H1 (cell line): Measurements from ENCODE around the gene FLNA. TPM values are rescaled to one million over a fixed set of nuclear protein-coding genes. Genes with fewer than 3 reads are reported as not detected.

ENCODE experiments used
- CTCF ChIA-PET: fragments of 300-600 bp; sonication (Branson Sonifier 250); formaldehyde crosslinking; loops from one replicate; lab custom pipeline; 2021; ENCODE audit not compliant: partially characterized antibody; lab: Charles Lee
- POLR2A ChIA-PET: fragments of 300-600 bp; sonication (Branson Sonifier 250); formaldehyde crosslinking; loops from one replicate; lab custom pipeline; 2021; ENCODE audit warnings: inconsistent platforms; ENCODE audit not compliant: partially characterized antibody; lab: Charles Lee
- DNase-seq, 2 experiments: peaks; one replicate each; pipeline versions ENCODE4 v3.0.0 to v3.0.0-alpha.2; 2010 to 2022; ENCODE audit warnings: low spot score in 2 of 2, low read depth in 1 of 2, mixed read lengths in 1 of 2
- FAIRE-seq: peaks from 2 replicates; lab custom pipeline; 2011; peaks lifted over from hg19 to GRCh38; lab: Jason Lieb, UNC
- H2AFZ ChIP-seq: 2 replicates; pipeline ENCODE4 v1.8.1; 2012; ENCODE audit warnings: low read length, inconsistent platforms
- H2AK5ac ChIP-seq: 2 replicates; pipeline ENCODE4 v1.6.1; 2013; ENCODE audit warnings: low read depth, low read length
- H2BK120ac ChIP-seq: replicated peaks from 2 replicates; pipeline ENCODE3; 2013; ENCODE audit warnings: low read depth, low read length, inconsistent platforms
- H2BK12ac ChIP-seq: 2 replicates; pipeline ENCODE4 v1.6.1; 2013; ENCODE audit warnings: low read depth, low read length
- H2BK15ac ChIP-seq: 2 replicates; pipeline ENCODE4 v1.6.1; 2013; ENCODE audit warnings: low read length
- H2BK20ac ChIP-seq: 2 replicates; pipeline ENCODE4 v1.6.1; 2013; ENCODE audit warnings: low read length
- H2BK5ac ChIP-seq: 2 replicates; pipeline ENCODE4 v1.6.1; 2013; ENCODE audit warnings: low read depth, low read length
- H3K14ac ChIP-seq: 2 replicates; pipeline ENCODE4 v1.6.1; 2013; ENCODE audit warnings: inconsistent platforms; ENCODE audit not compliant: insufficient read length
- H3K18ac ChIP-seq: 2 replicates; pipeline ENCODE4 v1.6.1; 2013; ENCODE audit warnings: low read length; ENCODE audit errors: extremely low read depth
- H3K23ac ChIP-seq: 2 replicates; pipeline ENCODE4 v1.6.1; 2013; ENCODE audit warnings: inconsistent platforms; ENCODE audit not compliant: insufficient read length
- H3K23me2 ChIP-seq: 2 replicates; pipeline ENCODE4 v1.6.1; 2013; ENCODE audit warnings: low read depth, low read length
- H3K27ac ChIP-seq: 2 replicates; pipeline ENCODE4 v1.6.1; 2011; ENCODE audit warnings: low read depth, low read length, inconsistent platforms
- H3K27me3 ChIP-seq, 4 experiments: replicated peaks in 1 of 4; 1 replicate in 1 of 4; 2 replicates in 3 of 4; pipeline versions ENCODE4 v1.6.1 to v1.8.1; 2011 to 2013; ENCODE audit warnings: low read length in 3 of 4, mild to moderate bottlenecking in 3 of 4, inconsistent platforms in 2 of 4, mixed read lengths in 2 of 4, moderate library complexity in 1 of 4; ENCODE audit not compliant: control insufficient read depth in 3 of 4, insufficient read depth in 3 of 4; ENCODE audit errors: extremely low read depth in 1 of 4
- H3K36me3 ChIP-seq, 4 experiments: 2 replicates each; pipeline versions ENCODE4 v1.6.1 to v1.8.1; 2011 to 2013; ENCODE audit warnings: mild to moderate bottlenecking in 4 of 4, low read length in 3 of 4, moderate library complexity in 2 of 4, control low read depth in 1 of 4, inconsistent platforms in 1 of 4; ENCODE audit not compliant: insufficient read depth in 4 of 4, control insufficient read depth in 2 of 4
- H3K4ac ChIP-seq: replicated peaks from 2 replicates; pipeline ENCODE3; 2013; ENCODE audit warnings: low read length, low read depth, mixed read lengths, inconsistent platforms; ENCODE audit not compliant: insufficient read length
- H3K4me1 ChIP-seq, 4 experiments: replicated peaks in 1 of 4; 1 replicate in 1 of 4; 2 replicates in 3 of 4; pipeline versions ENCODE4 v1.6.1 to v1.8.1; 2011 to 2013; ENCODE audit warnings: low read length in 3 of 4, inconsistent platforms in 2 of 4, mixed read lengths in 1 of 4; ENCODE audit not compliant: insufficient read depth in 4 of 4, control insufficient read depth in 3 of 4
- H3K4me2 ChIP-seq, 2 experiments: 2 replicates each; pipeline versions ENCODE4 v1.6.1 to v1.8.1; 2011 to 2013; ENCODE audit warnings: low read depth in 2 of 2, low read length in 2 of 2, control low read depth in 1 of 2, inconsistent platforms in 1 of 2, mild to moderate bottlenecking in 1 of 2; ENCODE audit not compliant: insufficient read depth in 1 of 2
- H3K4me3 ChIP-seq, 4 experiments: fragments of 200-600, 300-600 bp in 1 of 4; sonication (generic), shearing (Covaris generic), sonication (Bioruptor Twin) in 1 of 4; 2 replicates each; pipeline versions ENCODE4 v1.5.1 to v1.8.1; 2011 to 2016; ENCODE audit warnings: low read length in 4 of 4, low read depth in 3 of 4, control low read depth in 2 of 4, inconsistent platforms in 2 of 4, mild to moderate bottlenecking in 2 of 4, mixed read lengths in 1 of 4, moderate library complexity in 1 of 4; ENCODE audit not compliant: insufficient read depth in 2 of 4; ENCODE audit errors: extremely low read depth in 1 of 4
- H3K56ac ChIP-seq: replicated peaks from 2 replicates; pipeline ENCODE3; 2013; ENCODE audit warnings: low read depth, mild to moderate bottlenecking, mixed read lengths, low read length, inconsistent platforms; ENCODE audit not compliant: insufficient read length
- H3K79me1 ChIP-seq: 2 replicates; pipeline ENCODE4 v1.6.1; 2013; ENCODE audit warnings: low read depth, low read length, control low read depth
- H3K79me2 ChIP-seq, 2 experiments: 2 replicates each; pipeline versions ENCODE4 v1.6.1 to v1.8.1; 2012 to 2013; ENCODE audit warnings: low read length in 2 of 2, mild to moderate bottlenecking in 2 of 2, inconsistent platforms in 1 of 2; ENCODE audit not compliant: insufficient read depth in 2 of 2, control insufficient read depth in 1 of 2
- H3K9ac ChIP-seq, 4 experiments: replicated peaks in 1 of 4; 1 replicate in 1 of 4; 2 replicates in 3 of 4; pipeline versions ENCODE4 v1.6.1 to v1.8.1; 2011 to 2013; ENCODE audit warnings: low read depth in 3 of 4, low read length in 3 of 4, control low read depth in 2 of 4, mild to moderate bottlenecking in 2 of 4, moderate library complexity in 2 of 4, inconsistent platforms in 1 of 4; ENCODE audit errors: extremely low read depth in 1 of 4
- H3K9me3 ChIP-seq, 2 experiments: 2 replicates each; pipeline versions ENCODE4 v1.6.1 to v1.8.1; 2012 to 2013; ENCODE audit warnings: mild to moderate bottlenecking in 2 of 2, moderate library complexity in 2 of 2, control low read depth in 1 of 2, inconsistent platforms in 1 of 2, low read depth in 1 of 2, low read length in 1 of 2, mixed read lengths in 1 of 2; ENCODE audit not compliant: insufficient read depth in 2 of 2
- H4K20me1 ChIP-seq, 2 experiments: replicated peaks in 1 of 2; 2 replicates each; pipeline versions ENCODE3 to v1.8.1; 2011 to 2013; ENCODE audit warnings: inconsistent platforms in 2 of 2, low read length in 2 of 2, mild to moderate bottlenecking in 1 of 2; ENCODE audit not compliant: insufficient read depth in 2 of 2, control insufficient read depth in 1 of 2
- H4K5ac ChIP-seq: 2 replicates; pipeline ENCODE4 v1.6.1; 2013; ENCODE audit warnings: low read length, low read depth, mixed read lengths, inconsistent platforms; ENCODE audit not compliant: insufficient read length
- H4K8ac ChIP-seq: 2 replicates; pipeline ENCODE4 v1.8.0; 2013; ENCODE audit warnings: mild to moderate bottlenecking, moderate library complexity, low read length, inconsistent platforms; ENCODE audit not compliant: insufficient read depth; ENCODE audit errors: extremely low read depth
- H4K91ac ChIP-seq: replicated peaks from 2 replicates; pipeline ENCODE3; 2013; ENCODE audit warnings: low read length, mixed read lengths, inconsistent platforms; ENCODE audit not compliant: insufficient read length
- WGBS, 2 experiments: shearing (Covaris generic) in 1 of 2; methylation state at CpG; one replicate each; pipeline versions ENCODE4 v1.1.6 to v1.1.7; 2013 to 2015; ENCODE audit warnings: low lambda C conversion rate in 2 of 2, mixed read lengths in 2 of 2, inconsistent platforms in 1 of 2, low coverage in 1 of 2, missing lambda C conversion rate in 1 of 2; ENCODE audit not compliant: insufficient replicate concordance in 2 of 2, insufficient coverage in 1 of 2, insufficient read length in 1 of 2; ENCODE audit errors: extremely low coverage in 1 of 2, missing lambda C conversion rate in 1 of 2; 5-methylcytosine and 5-hydroxymethylcytosine counted together
- polyA plus RNA-seq, 7 experiments: library from polyadenylated mRNA; depleted of rRNA in 3 of 7; stranded (reverse) in 5 of 7; unstranded in 2 of 7; fragments of >200 nt in 5 of 7; fragments of 200-250 nt in 2 of 7; gene quantifications; 1 replicate in 5 of 7; 2 replicates in 1 of 7; 4 replicates in 1 of 7; pipeline versions ENCODE4 v1.2.1 to v1.2.3, GENCODE V29; 2011 to 2013; ENCODE audit warnings: missing spikeins in 2 of 7, mixed read lengths in 2 of 7
- total RNA-seq: library from RNA; stranded (reverse); fragmentation: NEBNext Ultra II Directional; extraction: Animal tissue kit (Norgen Biotek cat#: 25700); gene quantifications from 2 replicates; pipeline ENCODE4 v1.2.1, GENCODE V29; 2021
- TF ChIP-seq, protein P1 (sequence below): IDR thresholded peaks from 2 replicates; pipeline ENCODE4 v1.6.1; 2012; ENCODE audit warnings: inconsistent platforms

The FLNA gene
- total and polyA plus RNA-seq, 2 of the 8 experiments (the other 6 are each of a cell fraction or from before 2014, with no cell fraction given) = 315 to 925 TPM

DNA sequence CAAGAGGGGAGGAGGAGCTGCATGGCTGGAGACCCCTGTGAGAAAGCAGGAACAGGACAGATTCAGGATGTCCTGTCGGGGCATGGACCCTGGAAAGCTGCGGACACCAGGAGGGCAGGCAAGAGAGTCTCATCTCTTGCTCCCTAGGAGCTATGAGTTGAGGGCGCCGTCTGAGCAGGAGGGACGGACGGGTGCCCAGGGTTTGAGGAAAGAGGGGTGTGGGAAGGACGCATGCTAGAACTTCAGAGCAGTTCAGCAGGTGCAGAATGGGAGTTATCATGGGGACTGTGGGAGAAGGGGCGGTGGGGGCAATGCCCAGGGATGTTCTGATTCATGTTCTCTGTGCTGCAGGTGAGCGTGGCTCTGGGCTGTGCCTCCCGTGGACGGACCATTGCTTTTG, 54.0 kb downstream of the FLNA start:
- CTCF ChIA-PET = no interaction called here
- Histone ChIP-seq H3K79me1 (no peaks in the 10 kb centered on the region), H3K56ac (no peak overlapping the region), H4K8ac (no peak overlapping the region), H2BK12ac (no peak overlapping the region), H3K9me3 (no peaks in the 10 kb centered on the region), H3K79me2 (no peaks in the 10 kb centered on the region), H3K27me3 (no peaks in the 10 kb centered on the region), H3K18ac (no peak overlapping the region), H3K4me3 (no peak overlapping the region), H4K5ac (no peak overlapping the region), H3K9ac (no peak overlapping the region), H2BK15ac (no peak overlapping the region), H4K20me1 (no peaks in the 10 kb centered on the region), H2AFZ (no peak overlapping the region), H3K23me2 (no peaks in the 10 kb centered on the region), H2BK5ac (no peak overlapping the region), H2AK5ac (no peak overlapping the region), H3K27ac (no peak overlapping the region), H3K36me3 (no peaks in the 10 kb centered on the region), H4K91ac (no peak overlapping the region), H3K4me1 (no peaks in the 10 kb centered on the region), H2BK120ac (no peak overlapping the region), H2BK20ac (no peak overlapping the region), H3K23ac (no peak overlapping the region), H3K14ac (no peak overlapping the region), H3K4me2 (no peak overlapping the region), H3K4ac (no peak overlapping the region)
- no peak for FAIRE-seq
- POLR2A ChIA-PET = no interaction called here
- no peak for DNase-seq
- WGBS, 2 experiments = 86% methylated on average over 7 of the region's 11 CpGs; no CpG with 5 or more reads in 1 of the 2 experiments
- TF ChIP-seq, protein P1, sequence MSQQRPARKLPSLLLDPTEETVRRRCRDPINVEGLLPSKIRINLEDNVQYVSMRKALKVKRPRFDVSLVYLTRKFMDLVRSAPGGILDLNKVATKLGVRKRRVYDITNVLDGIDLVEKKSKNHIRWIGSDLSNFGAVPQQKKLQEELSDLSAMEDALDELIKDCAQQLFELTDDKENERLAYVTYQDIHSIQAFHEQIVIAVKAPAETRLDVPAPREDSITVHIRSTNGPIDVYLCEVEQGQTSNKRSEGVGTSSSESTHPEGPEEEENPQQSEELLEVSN = no peak
